Stomach (tissue), 9 donors: ENCODE results near the gene BET1L. TPM values are rescaled to one million over a fixed set of nuclear protein-coding genes. Genes with fewer than 3 reads are reported as not detected.
A peak's percentile ranks its signal among the peaks of the same experiment; 100 is the strongest.
"Not testable (repeated sequence)": the region's sequence is repeated elsewhere in the genome, so short reads cannot be mapped to it uniquely, and the experiment has no call there.

Source experiments
- DNase-seq, 2 donors: peaks; one replicate each; pipeline versions ENCODE4 v3.0.0 to v3.0.0-alpha.2; 2013 to 2019
- H3K27ac ChIP-seq, 5 donors: fragments of 200-600 bp in 4 of 5; sonication (generic) in 4 of 5; one replicate each; pipeline ENCODE4 v1.5.1; 2013 to 2019; ENCODE audit warnings: mild to moderate bottlenecking in 1 of 5, moderate library complexity in 1 of 5
- H3K27me3 ChIP-seq, 3 donors: fragments of 200-600 bp; sonication (generic); one replicate each; pipeline ENCODE4 v1.5.1; 2017 to 2019; ENCODE audit warnings: mixed run types in 1 of 3
- H3K36me3 ChIP-seq, 4 donors: fragments of 200-600 bp; sonication (generic); 1 replicate in 3 of 4; 2 replicates in 1 of 4; pipeline ENCODE4 v1.5.1; 2016 to 2019
- H3K4me1 ChIP-seq, 4 donors: fragments of 200-600 bp; sonication (generic); one replicate each; pipeline ENCODE4 v1.5.1; 2016 to 2019
- H3K4me3 ChIP-seq, 4 donors: fragments of 200-600 bp; sonication (generic) in 3 of 4; one replicate each; pipeline ENCODE4 v1.5.1; 2016 to 2019; ENCODE audit warnings: mild to moderate bottlenecking in 1 of 4
- H3K9me3 ChIP-seq, 4 donors: fragments of 200-600 bp; sonication (generic); one replicate each; pipeline ENCODE4 v1.5.1; 2016 to 2019
- WGBS, 5 donors: extraction: QIAGEN DNeasy Blood & Tissue Kit in 3 of 5; methylation state at CpG; one replicate each; pipeline versions ENCODE4 v1.1.5 to v1.1.7; 2013 to 2018; 5-methylcytosine and 5-hydroxymethylcytosine counted together
- intact Hi-C: fragments of 100-400 bp; cut with DNase I; formaldehyde crosslinking; loops from one replicate; pipeline ENCODE4 v1.15.1; 2023; ENCODE audit warnings: low total_unique reads
- polyA plus RNA-seq, 3 donors: library from polyadenylated mRNA; stranded (reverse); fragments of 200-250 nt; gene quantifications; one replicate each; pipeline ENCODE4 v1.2.3, GENCODE V29; 2013
- small RNA-seq, 4 donors: library from RNA; depleted of rRNA; stranded (forward); fragments of <200 nt; gene quantifications; one replicate each; pipeline ENCODE3, GENCODE V24; 2016
- total RNA-seq, 5 donors: library from RNA; depleted of rRNA; stranded (reverse); fragments of >200 nt; gene quantifications; one replicate each; pipeline versions ENCODE4 v1.1.0 to v1.2.3, GENCODE V29; 2014 to 2016
- TF ChIP-seq, protein P1 (sequence below), 7 experiments: fragments of 450-650 bp in 4 of 7; fragments of 200-600 bp in 3 of 7; sonication (generic) in 3 of 7; IDR thresholded peaks; one replicate each; pipeline ENCODE4 v1.5.1; 2016 to 2019; ENCODE audit warnings: antibody characterized with exemption in 7 of 7, control low read depth in 2 of 7, mild to moderate bottlenecking in 1 of 7
- donor health status: healthy with polysubstance abuse.
- donor health status: Bipolar disorder and iron deficiency.
- donor health status: healthy.

BET1L gene
- total and polyA plus RNA-seq, 8 donors: 7.0 to 38.3 (median 26.6) TPM

- H3K27me3 ChIP-seq, H3K4me1 ChIP-seq, intact Hi-C loops, H3K36me3 ChIP-seq, H3K27ac ChIP-seq, H3K4me3 ChIP-seq, H3K9me3 ChIP-seq: not testable (repeated sequence)
- WGBS, 5 donors: 55 to 70% (median 63%) methylated on average over 4 to 10 of the region's 25 CpGs
- peak in 1 of 2 donors; percentile 26 for DNase-seq
- TF ChIP-seq, protein P1, sequence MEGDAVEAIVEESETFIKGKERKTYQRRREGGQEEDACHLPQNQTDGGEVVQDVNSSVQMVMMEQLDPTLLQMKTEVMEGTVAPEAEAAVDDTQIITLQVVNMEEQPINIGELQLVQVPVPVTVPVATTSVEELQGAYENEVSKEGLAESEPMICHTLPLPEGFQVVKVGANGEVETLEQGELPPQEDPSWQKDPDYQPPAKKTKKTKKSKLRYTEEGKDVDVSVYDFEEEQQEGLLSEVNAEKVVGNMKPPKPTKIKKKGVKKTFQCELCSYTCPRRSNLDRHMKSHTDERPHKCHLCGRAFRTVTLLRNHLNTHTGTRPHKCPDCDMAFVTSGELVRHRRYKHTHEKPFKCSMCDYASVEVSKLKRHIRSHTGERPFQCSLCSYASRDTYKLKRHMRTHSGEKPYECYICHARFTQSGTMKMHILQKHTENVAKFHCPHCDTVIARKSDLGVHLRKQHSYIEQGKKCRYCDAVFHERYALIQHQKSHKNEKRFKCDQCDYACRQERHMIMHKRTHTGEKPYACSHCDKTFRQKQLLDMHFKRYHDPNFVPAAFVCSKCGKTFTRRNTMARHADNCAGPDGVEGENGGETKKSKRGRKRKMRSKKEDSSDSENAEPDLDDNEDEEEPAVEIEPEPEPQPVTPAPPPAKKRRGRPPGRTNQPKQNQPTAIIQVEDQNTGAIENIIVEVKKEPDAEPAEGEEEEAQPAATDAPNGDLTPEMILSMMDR (IDR thresholded peaks at IDR 0.05): peak in 1 of 7 experiments; percentile 21
These were observed 17.3 kb downstream of the BET1L start for GRCh38 chr11:189843-190311.

GRCh38 chr11:189200-189783 is 17.9 kb downstream of the BET1L start:
- H3K36me3 ChIP-seq, H3K27ac ChIP-seq, H3K4me3 ChIP-seq, H3K4me1 ChIP-seq, H3K9me3 ChIP-seq, H3K27me3 ChIP-seq, intact Hi-C loops: not testable (repeated sequence)
- 80 to 85% (median 81%) methylated on average over 28 to 53 of the region's 55 CpGs for WGBS, 5 donors
- DNase-seq: peak in 1 of 2 donors; percentile 24

DNA sequence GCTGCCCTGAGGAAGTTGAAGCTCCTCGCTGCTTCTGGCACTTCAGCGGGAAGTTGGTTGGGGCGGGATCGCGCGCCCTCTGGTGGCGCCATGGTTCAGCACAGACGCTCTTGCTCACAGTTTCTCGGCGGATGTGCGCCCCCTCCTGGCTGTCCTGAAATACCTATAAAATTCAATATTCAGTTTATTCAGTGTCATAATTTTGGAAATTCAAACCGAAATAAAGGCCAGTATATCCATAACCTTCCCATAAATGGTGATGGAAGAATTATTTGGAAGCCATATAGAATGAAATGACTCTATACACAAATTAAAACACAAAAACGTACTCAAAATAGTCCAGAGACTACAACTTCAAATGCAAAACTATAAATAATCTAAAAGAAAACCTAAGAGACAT is 27.0 kb downstream of the BET1L start:
- H3K4me3 ChIP-seq, intact Hi-C loops, H3K4me1 ChIP-seq, H3K36me3 ChIP-seq, H3K9me3 ChIP-seq, H3K27ac ChIP-seq, DNase-seq, H3K27me3 ChIP-seq: not testable (repeated sequence)
- WGBS, 5 donors: 0% methylated on average over 1 to 4 of the region's 13 CpGs; no CpG with 5 or more reads in 1 of the 5 donors
- TF ChIP-seq, protein P1 (IDR thresholded peaks at IDR 0.05): peak in 1 of 7 experiments; percentile 16

Small RNA genes lying within 50 kb of the gene (small RNA-seq; reads per million reads assigned to genes)
- 0 reads per million in 4 donors for gene RNU6-447P

Other genes with a start within 250 kb of the BET1L start
- gene SCGB1C1, start 14.3 kb downstream of the BET1L start, total RNA-seq: not detected
- not detected for gene SCGB1C1, start 14.3 kb downstream of the BET1L start, polyA plus RNA-seq
- 100 to 1,000 TPM in 2 of 5 donors, 10 to 100 TPM in 3; 45.2 to 262 (median 72.3) TPM for gene RIC8A, start 309 bp upstream of the BET1L start, total RNA-seq
- gene RIC8A, start 309 bp upstream of the BET1L start, polyA plus RNA-seq: 10 to 100 TPM; 39.2 to 60.8 (median 53.5) TPM
- gene SIRT3, start 28.9 kb upstream of the BET1L start, total RNA-seq: 10 to 100 TPM in 2 of 5 donors, 1 to 10 TPM in 3; 5.4 to 63.7 (median 7.3) TPM
- gene SIRT3, start 28.9 kb upstream of the BET1L start, polyA plus RNA-seq: 10 to 100 TPM; 10.8 to 19.2 (median 13.8) TPM
- 100 to 1,000 TPM in 2 of 5 donors, 10 to 100 TPM in 3; 36.2 to 132 (median 64.9) TPM for gene PSMD13, start 29.6 kb upstream of the BET1L start, total RNA-seq
- gene PSMD13, start 29.6 kb upstream of the BET1L start, polyA plus RNA-seq: 100 to 1,000 TPM; 116 to 126 (median 123) TPM
- 1 to 10 TPM in 1 of 5 donors, under 1 TPM in 2, not detected in 2; 0.45 to 3.6 (median 0.55) TPM for gene NLRP6, start 71.0 kb upstream of the BET1L start, total RNA-seq
- under 1 TPM in 2 of 3 donors, not detected in 1; 0.08 to 0.12 TPM for gene NLRP6, start 71.0 kb upstream of the BET1L start, polyA plus RNA-seq
- 10 to 100 TPM in 4 of 5 donors, 1 to 10 TPM in 1; 3.5 to 34.8 (median 11.9) TPM for gene PGGHG, start 81.7 kb upstream of the BET1L start, total RNA-seq
- 10 to 100 TPM; 14.4 to 44.0 (median 20.7) TPM for gene PGGHG, start 81.7 kb upstream of the BET1L start, polyA plus RNA-seq
- under 1 TPM in 1 of 5 donors, not detected in 4; 0.73 TPM for gene IFITM5, start 92.1 kb upstream of the BET1L start, total RNA-seq
- not detected for gene IFITM5, start 92.1 kb upstream of the BET1L start, polyA plus RNA-seq
- gene IFITM2, start 100.4 kb upstream of the BET1L start, total RNA-seq: 10 to 100 TPM in 4 of 5 donors, 1 to 10 TPM in 1; 8.8 to 61.7 (median 12.9) TPM
- 100 to 1,000 TPM; 276 to 394 (median 344) TPM for gene IFITM2, start 100.4 kb upstream of the BET1L start, polyA plus RNA-seq
- 10 to 100 TPM in 4 of 5 donors, 1 to 10 TPM in 1; 7.0 to 59.8 (median 17.3) TPM for gene IFITM1, start 106.6 kb upstream of the BET1L start, total RNA-seq
- gene IFITM1, start 106.6 kb upstream of the BET1L start, polyA plus RNA-seq: 100 to 1,000 TPM in 2 of 3 donors, 10 to 100 TPM in 1; 79.9 to 224 (median 119) TPM
- gene IFITM3, start 113.5 kb upstream of the BET1L start, total RNA-seq: 100 to 1,000 TPM in 3 of 5 donors, 10 to 100 TPM in 2; 11.9 to 271 (median 127) TPM
- gene IFITM3, start 113.5 kb upstream of the BET1L start, polyA plus RNA-seq: 1,000 to 10,000 TPM in 1 of 3 donors, 100 to 1,000 TPM in 2; 538 to 1,128 (median 677) TPM
- 1 to 10 TPM in 2 of 5 donors, under 1 TPM in 1, not detected in 2; 0.45 to 7.5 (median 4.2) TPM for gene B4GALNT4, start 162.1 kb upstream of the BET1L start, total RNA-seq
- 1 to 10 TPM; 2.4 to 8.8 (median 4.4) TPM for gene B4GALNT4, start 162.1 kb upstream of the BET1L start, polyA plus RNA-seq
- gene PKP3, start 186.8 kb upstream of the BET1L start, total RNA-seq: 100 to 1,000 TPM in 3 of 5 donors, 10 to 100 TPM in 2; 26.3 to 356 (median 141) TPM
- 10 to 100 TPM; 31.1 to 94.5 (median 41.7) TPM for gene PKP3, start 186.8 kb upstream of the BET1L start, polyA plus RNA-seq
- gene SIGIRR, start 207.6 kb upstream of the BET1L start, total RNA-seq: 100 to 1,000 TPM in 3 of 5 donors, 10 to 100 TPM in 2; 11.4 to 325 (median 110) TPM
- gene SIGIRR, start 207.6 kb upstream of the BET1L start, polyA plus RNA-seq: 100 to 1,000 TPM; 110 to 227 (median 164) TPM
- gene ANO9, start 234.6 kb upstream of the BET1L start, total RNA-seq: 100 to 1,000 TPM in 1 of 5 donors, 10 to 100 TPM in 3, 1 to 10 TPM in 1; 5.7 to 208 (median 40.2) TPM
- gene ANO9, start 234.6 kb upstream of the BET1L start, polyA plus RNA-seq: 10 to 100 TPM in 2 of 3 donors, 1 to 10 TPM in 1; 9.8 to 37.6 (median 12.8) TPM
- 100 to 1,000 TPM in 2 of 5 donors, 10 to 100 TPM in 3; 16.5 to 264 (median 59.0) TPM for gene PTDSS2, start 242.9 kb upstream of the BET1L start, total RNA-seq
- gene PTDSS2, start 242.9 kb upstream of the BET1L start, polyA plus RNA-seq: 10 to 100 TPM; 11.6 to 24.3 (median 22.3) TPM